NOMO-1 treated with DMSO at 0.1 percent for 48 hours (cell line): ENCODE measurements around the gene TDRD10.

ENCODE experiments used
- DNase-seq: peaks from one replicate; lab custom pipeline; 2025; ENCODE audit not compliant: unreplicated experiment; lab: John Stamatoyannopoulos, UW

Gene TDRD10

GRCh38 chr1:154575951-154576566, 74.0 kb downstream of the TDRD10 start:
- DNase-seq, result no peak

GRCh38 chr1:154577346-154578057, 75.5 kb downstream of the TDRD10 start:
- no peak for DNase-seq

GRCh38 chr1:154578058-154578418, 76.0 kb downstream of the TDRD10 start:
- DNase-seq, result no peak

- no peak for DNase-seq
Observed at GRCh38 chr1:154579374-154579773, 77.4 kb downstream of the TDRD10 start.

- DNase-seq, result no peak
Observed at GRCh38 chr1:154581766-154582165, 79.7 kb downstream of the TDRD10 start.

- DNase-seq, result no peak
Observed at GRCh38 chr1:154582885-154583284, 80.9 kb downstream of the TDRD10 start.

- DNase-seq, result no peak
Observed at GRCh38 chr1:154583773-154584172, 81.8 kb downstream of the TDRD10 start.

- no peak for DNase-seq
Observed at GRCh38 chr1:154584267-154584994, 82.4 kb downstream of the TDRD10 start.

GRCh38 chr1:154586231-154586630, 84.2 kb downstream of the TDRD10 start:
- DNase-seq, result no peak

- no peak for DNase-seq
Observed at GRCh38 chr1:154586641-154587040, 84.6 kb downstream of the TDRD10 start.

GRCh38 chr1:154589780-154590179, 87.8 kb downstream of the TDRD10 start:
- DNase-seq, result no peak

- DNase-seq, result no peak
Observed at GRCh38 chr1:154590756-154591155, 88.7 kb downstream of the TDRD10 start.

GRCh38 chr1:154591206-154591605, 89.2 kb downstream of the TDRD10 start:
- DNase-seq, result no peak

GRCh38 chr1:154593390-154593789, 91.4 kb downstream of the TDRD10 start:
- DNase-seq, result no peak

GRCh38 chr1:154594811-154595210, 92.8 kb downstream of the TDRD10 start:
- no peak for DNase-seq

- DNase-seq, result no peak
Observed at GRCh38 chr1:154595621-154596020, 93.6 kb downstream of the TDRD10 start.
